ENCODE data around the gene PHLPP1.

PHLPP1 gene

GRCh38 chr18:62781262-62781661 lies 65.9 kb downstream of the PHLPP1 start:
- no peak for TF ChIP-seq CTCF (IDR thresholded peaks at IDR 0.05; ENCODE audit: low read depth, low read length)
- DNase-seq (ENCODE audit: low read depth in 2 of 2) = no peak

GRCh38 chr18:62781893-62782292 lies 66.6 kb downstream of the PHLPP1 start:
- peak; percentile 80 to 98 for DNase-seq (ENCODE audit: low read depth in 2 of 2)
- TF ChIP-seq CTCF (IDR thresholded peaks at IDR 0.05; ENCODE audit: low read depth, low read length) = no peak
- H3K4me3 ChIP-seq (replicated peaks in 1 of 2; ENCODE audit: low read depth in 2 of 2, low read length in 2 of 2) = no peak overlapping the region

More at GRCh38 chr18:62781262-62781661, 65.9 kb downstream of the PHLPP1 start:
- no peak overlapping the region for H3K4me3 ChIP-seq (replicated peaks in 1 of 2; ENCODE audit: low read depth in 2 of 2, low read length in 2 of 2)

- peak; percentile 31 to 53 for DNase-seq (ENCODE audit: low read depth in 2 of 2)
- no peak for TF ChIP-seq CTCF (IDR thresholded peaks at IDR 0.05; ENCODE audit: low read depth, low read length)
- H3K4me3 ChIP-seq (replicated peaks in 1 of 2; ENCODE audit: low read depth in 2 of 2, low read length in 2 of 2) = no peak overlapping the region
Observed at GRCh38 chr18:62784338-62784965, 69.1 kb downstream of the PHLPP1 start.

GRCh38 chr18:62784966-62785413 lies 69.6 kb downstream of the PHLPP1 start:
- peak; percentile 47 to 73 for DNase-seq (ENCODE audit: low read depth in 2 of 2)
- H3K4me3 ChIP-seq (replicated peaks in 1 of 2; ENCODE audit: low read depth in 2 of 2, low read length in 2 of 2) = no peak overlapping the region
- TF ChIP-seq CTCF (IDR thresholded peaks at IDR 0.05; ENCODE audit: low read depth, low read length) = no peak

GRCh38 chr18:62786689-62787088 lies 71.3 kb downstream of the PHLPP1 start:
- H3K4me3 ChIP-seq (replicated peaks in 1 of 2; ENCODE audit: low read depth in 2 of 2, low read length in 2 of 2) = no peak overlapping the region
- DNase-seq (ENCODE audit: low read depth in 2 of 2) = no peak
- no peak for TF ChIP-seq CTCF (IDR thresholded peaks at IDR 0.05; ENCODE audit: low read depth, low read length)

DNA sequence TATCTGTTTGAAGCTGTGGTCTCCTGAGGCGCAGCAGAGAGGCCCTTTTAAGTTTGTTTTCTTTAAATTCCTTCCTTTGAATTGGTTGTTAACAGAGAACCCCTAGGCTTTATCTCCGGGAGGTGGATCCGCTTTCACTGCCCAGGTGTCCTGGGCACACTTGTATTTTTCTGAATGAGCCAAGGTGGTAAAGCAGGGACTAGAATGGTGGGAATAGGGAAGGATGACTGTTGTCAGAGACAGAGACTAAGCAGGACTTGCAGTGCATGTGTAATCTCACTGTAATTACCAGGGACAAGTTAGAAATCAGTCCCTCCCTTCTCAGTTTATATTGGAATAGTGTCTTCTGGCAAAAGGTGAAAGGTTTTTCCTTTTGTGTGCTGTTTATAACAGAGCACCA lies 72.8 kb downstream of the PHLPP1 start:
- no peak overlapping the region for H3K4me3 ChIP-seq (replicated peaks in 1 of 2; ENCODE audit: low read depth in 2 of 2, low read length in 2 of 2)
- DNase-seq (ENCODE audit: low read depth in 2 of 2) = no peak
- TF ChIP-seq CTCF (IDR thresholded peaks at IDR 0.05; ENCODE audit: low read depth, low read length) = no peak

DNA sequence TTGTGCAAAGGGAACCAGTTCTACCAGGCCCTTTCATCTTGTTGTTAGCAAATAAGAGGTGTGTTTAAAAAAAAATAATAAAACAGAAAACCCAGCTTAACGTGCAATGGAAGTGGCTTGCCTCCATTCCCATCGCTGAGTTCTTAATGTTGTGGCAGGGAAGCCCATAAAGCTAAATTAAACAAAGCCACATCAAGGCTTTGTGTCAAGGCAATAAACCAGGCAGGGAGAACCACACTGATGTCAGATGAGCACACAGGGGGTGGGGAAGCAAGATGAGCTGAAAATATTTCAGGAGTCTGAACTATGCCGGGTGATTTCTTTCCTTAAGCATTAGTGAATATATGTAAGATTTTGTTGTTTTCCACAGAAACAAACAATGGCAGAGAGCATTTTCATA lies 73.5 kb downstream of the PHLPP1 start:
- no peak for DNase-seq (ENCODE audit: low read depth in 2 of 2)
- TF ChIP-seq CTCF (IDR thresholded peaks at IDR 0.05; ENCODE audit: low read depth, low read length) = no peak
- H3K4me3 ChIP-seq (replicated peaks in 1 of 2; ENCODE audit: low read depth in 2 of 2, low read length in 2 of 2) = no peak overlapping the region
